NCI-H2029 (cell line): ENCODE data around the gene POLR2J2.
"Not testable (repeated sequence)": the region's sequence is repeated elsewhere in the genome, so short reads cannot be mapped to it uniquely, and the experiment has no call there.

Source experiments
- DNase-seq: peaks from one replicate; lab custom pipeline; 2025; lab: John Stamatoyannopoulos, UW

POLR2J2 gene

GRCh38 chr7:102671956-102672307 is 469 bp upstream of the POLR2J2 start:
- DNase-seq = not testable (repeated sequence)

GRCh38 chr7:102667523-102667922 is 3.9 kb downstream of the POLR2J2 start:
- DNase-seq = not testable (repeated sequence)

- not testable (repeated sequence) for DNase-seq
Observed at GRCh38 chr7:102666850-102667249, 4.6 kb downstream of the POLR2J2 start.

GRCh38 chr7:102664765-102665164 is 6.7 kb downstream of the POLR2J2 start:
- DNase-seq = not testable (repeated sequence)

GRCh38 chr7:102649924-102650323 is 21.5 kb downstream of the POLR2J2 start, which contains the start of gene SPDYE2B:
TSS of gene SPDYE2B (plus strand) at chr7:102650319. CDS start at chr7:102652349, 2,030 bp downstream.
- not testable (repeated sequence) for DNase-seq

- DNase-seq = not testable (repeated sequence)
Observed at GRCh38 chr7:102647813-102648212, 23.6 kb downstream of the POLR2J2 start.

GRCh38 chr7:102643404-102643803 is 28.1 kb downstream of the POLR2J2 start:
- not testable (repeated sequence) for DNase-seq

- not testable (repeated sequence) for DNase-seq
Observed at GRCh38 chr7:102642691-102643090, 28.8 kb downstream of the POLR2J2 start, which contains the start of gene UPK3BL1. TSS of gene UPK3BL1 (minus strand) at chr7:102642791. CDS start at chr7:102642741, 50 bp downstream.

- DNase-seq = not testable (repeated sequence)
Observed at GRCh38 chr7:102638848-102639247, 32.6 kb downstream of the POLR2J2 start.

- not testable (repeated sequence) for DNase-seq
Observed at GRCh38 chr7:102636956-102637355, 34.5 kb downstream of the POLR2J2 start.

- not testable (repeated sequence) for DNase-seq
Observed at GRCh38 chr7:102635354-102635753, 36.1 kb downstream of the POLR2J2 start.

GRCh38 chr7:102634299-102634698 is 37.2 kb downstream of the POLR2J2 start:
- DNase-seq = not testable (repeated sequence)

- not testable (repeated sequence) for DNase-seq
Observed at GRCh38 chr7:102630622-102631021, 40.8 kb downstream of the POLR2J2 start.

GRCh38 chr7:102627271-102627904 is 44.1 kb downstream of the POLR2J2 start:
- DNase-seq = not testable (repeated sequence)

- not testable (repeated sequence) for DNase-seq
Observed at GRCh38 chr7:102618122-102618521, 53.3 kb downstream of the POLR2J2 start.

GRCh38 chr7:102616507-102617125 is 54.8 kb downstream of the POLR2J2 start, which contains the start of gene RASA4:
TSS of gene RASA4 (minus strand) at chr7:102616756. CDS start at chr7:102616689, 67 bp downstream.
- DNase-seq = not testable (repeated sequence)
